NB4 (cell line): ENCODE measurements around the gene PCYT2.

Source experiments
- CTCF ChIP-seq: IDR thresholded peaks from one replicate; pipeline ENCODE4 v1.5.1; 2012; ENCODE audit warnings: low read depth, low read length
- MAX ChIP-seq: IDR thresholded peaks from 2 replicates; pipeline ENCODE4 v1.6.1; 2011; ENCODE audit warnings: low read depth, low read length
- MYC ChIP-seq: IDR thresholded peaks from 2 replicates; pipeline ENCODE4 v1.6.1; 2011; ENCODE audit warnings: low read depth, low read length
- POLR2A ChIP-seq: IDR thresholded peaks from 2 replicates; pipeline ENCODE4 v1.6.1; 2011; ENCODE audit warnings: mild to moderate bottlenecking; ENCODE audit not compliant: insufficient read length; ENCODE audit errors: extremely low read depth

DNA sequence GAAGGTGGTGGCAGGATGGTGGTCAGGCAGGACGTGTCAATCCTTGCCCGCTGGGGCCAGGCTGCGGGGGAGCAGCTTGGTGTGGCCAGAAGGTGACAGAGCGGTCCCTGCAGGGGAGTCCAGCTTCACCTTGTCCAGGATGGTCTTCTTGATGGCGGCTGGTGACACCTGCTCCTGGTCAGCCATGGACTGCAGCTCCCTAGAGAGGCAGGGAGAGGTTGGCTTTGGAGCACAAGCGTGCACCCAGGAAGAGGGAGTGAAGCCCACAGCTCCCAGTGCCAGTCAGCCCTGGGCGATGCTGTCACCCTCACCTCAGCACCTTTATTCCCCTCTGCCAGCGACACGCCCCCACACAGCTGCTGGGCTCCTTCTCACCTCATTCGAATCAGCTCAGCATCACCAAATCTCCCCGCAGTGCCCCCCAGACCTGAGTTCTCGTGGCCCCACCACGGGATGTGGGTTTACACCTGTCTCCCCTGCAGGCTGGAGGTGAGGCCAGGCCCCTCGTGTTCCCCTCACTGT, 22.0 kb upstream of the PCYT2 start:
- no peak for TF ChIP-seq MYC
- no peak for TF ChIP-seq CTCF
- TF ChIP-seq POLR2A, result no peak
- no peak for TF ChIP-seq MAX
